ENCODE results near the gene MCM3. TPM values are rescaled to one million over a fixed set of nuclear protein-coding genes. Genes with fewer than 3 reads are reported as not detected.
A peak's percentile ranks its signal among the peaks of the same experiment; 100 is the strongest.

The MCM3 gene
- total and polyA plus RNA-seq, 2 donors from 2014 or later = 19.7 to 40.9 TPM

GRCh38 chr6:52283111-52283510, 1.4 kb downstream of the MCM3 start:
- peak overlapping the region in 1 of 3 donors; percentile 56 for H3K9ac ChIP-seq (ENCODE audit: low read length in 3 of 3)
- no peaks in the 10 kb centered on the region for H3K9me3 ChIP-seq (ENCODE audit: control insufficient read depth in 2 of 3, insufficient read depth in 1 of 3, low read length in 3 of 3)
- no peak for FAIRE-seq
- no peaks in the 10 kb centered on the region for H3K27me3 ChIP-seq (ENCODE audit: control insufficient read depth, insufficient read depth, low read length)
- H3K4me1 ChIP-seq (ENCODE audit: control insufficient read depth in 2 of 3, insufficient read depth in 2 of 3, low read depth in 1 of 3, low read length in 3 of 3) = peaks cover 4 to 9% (median 6%) of the 10 kb centered on the region in 3 donors
- DNase-seq = no peak
- intact Hi-C loops (cut with DNase I) = no loop called here
- peak overlapping the region in 2 of 3 donors; percentile 74 to 86 for H3K4me3 ChIP-seq (ENCODE audit: low read length in 3 of 3)
- H3K27ac ChIP-seq (ENCODE audit: low read depth in 2 of 2, low read length in 2 of 2) = no peak overlapping the region
- peaks cover 5 to 17% (median 8%) of the 10 kb centered on the region in 3 donors for H3K36me3 ChIP-seq (ENCODE audit: control insufficient read depth in 2 of 3, insufficient read depth in 3 of 3, low read length in 3 of 3)
- no peak for TF ChIP-seq CTCF (IDR thresholded peaks at IDR 0.05; ENCODE audit: borderline replicate concordance, extremely low read depth, insufficient read depth)

- no peak overlapping the region for H3K27ac ChIP-seq (ENCODE audit: low read depth in 2 of 2, low read length in 2 of 2)
- intact Hi-C loops (cut with DNase I) = no loop called here
- no peaks in the 10 kb centered on the region for H3K9me3 ChIP-seq (ENCODE audit: control insufficient read depth in 2 of 3, insufficient read depth in 1 of 3, low read length in 3 of 3)
- H3K9ac ChIP-seq (ENCODE audit: low read length in 3 of 3) = no peak overlapping the region
- DNase-seq (no peak), FAIRE-seq (no peak)
- no peaks in the 10 kb centered on the region for H3K4me1 ChIP-seq (ENCODE audit: control insufficient read depth in 2 of 3, insufficient read depth in 2 of 3, low read depth in 1 of 3, low read length in 3 of 3)
- H3K4me3 ChIP-seq (ENCODE audit: low read length in 3 of 3) = no peak overlapping the region
- peaks cover 17 to 31% (median 22%) of the 10 kb centered on the region in 3 donors for H3K36me3 ChIP-seq (ENCODE audit: control insufficient read depth in 2 of 3, insufficient read depth in 3 of 3, low read length in 3 of 3)
- H3K27me3 ChIP-seq (ENCODE audit: control insufficient read depth, insufficient read depth, low read length) = no peaks in the 10 kb centered on the region
- no peak for TF ChIP-seq CTCF (IDR thresholded peaks at IDR 0.05; ENCODE audit: borderline replicate concordance, extremely low read depth, insufficient read depth)
These were observed 8.4 kb downstream of the MCM3 start for GRCh38 chr6:52276130-52276529.

- intact Hi-C loops (cut with DNase I) = no loop called here
- H3K9me3 ChIP-seq (ENCODE audit: control insufficient read depth in 2 of 3, insufficient read depth in 1 of 3, low read length in 3 of 3) = no peaks in the 10 kb centered on the region
- H3K36me3 ChIP-seq (ENCODE audit: control insufficient read depth in 2 of 3, insufficient read depth in 3 of 3, low read length in 3 of 3) = peaks cover 15 to 23% (median 22%) of the 10 kb centered on the region in 3 donors
- H3K4me3 ChIP-seq (ENCODE audit: low read length in 3 of 3) = no peak overlapping the region
- FAIRE-seq = no peak
- no peak for TF ChIP-seq CTCF (IDR thresholded peaks at IDR 0.05; ENCODE audit: borderline replicate concordance, extremely low read depth, insufficient read depth)
- no peaks in the 10 kb centered on the region for H3K27me3 ChIP-seq (ENCODE audit: control insufficient read depth, insufficient read depth, low read length)
- DNase-seq = no peak
- H3K27ac ChIP-seq (ENCODE audit: low read depth in 2 of 2, low read length in 2 of 2) = no peak overlapping the region
- no peak overlapping the region for H3K9ac ChIP-seq (ENCODE audit: low read length in 3 of 3)
- no peaks in the 10 kb centered on the region for H3K4me1 ChIP-seq (ENCODE audit: control insufficient read depth in 2 of 3, insufficient read depth in 2 of 3, low read depth in 1 of 3, low read length in 3 of 3)
These were observed 12.6 kb downstream of the MCM3 start for GRCh38 chr6:52271852-52272460.
